HTR-8/SVneo (cell line): ENCODE data around the gene SMARCA4.

Experiments
- DNase-seq: peaks from one replicate; pipeline ENCODE4 v3.0.0; 2011; ENCODE audit warnings: low spot score, mixed read lengths; ENCODE audit not compliant: insufficient read length
- FAIRE-seq: peaks from 2 replicates; lab custom pipeline; 2011; peaks lifted over from hg19 to GRCh38; lab: Jason Lieb, UNC

The SMARCA4 gene

DNA sequence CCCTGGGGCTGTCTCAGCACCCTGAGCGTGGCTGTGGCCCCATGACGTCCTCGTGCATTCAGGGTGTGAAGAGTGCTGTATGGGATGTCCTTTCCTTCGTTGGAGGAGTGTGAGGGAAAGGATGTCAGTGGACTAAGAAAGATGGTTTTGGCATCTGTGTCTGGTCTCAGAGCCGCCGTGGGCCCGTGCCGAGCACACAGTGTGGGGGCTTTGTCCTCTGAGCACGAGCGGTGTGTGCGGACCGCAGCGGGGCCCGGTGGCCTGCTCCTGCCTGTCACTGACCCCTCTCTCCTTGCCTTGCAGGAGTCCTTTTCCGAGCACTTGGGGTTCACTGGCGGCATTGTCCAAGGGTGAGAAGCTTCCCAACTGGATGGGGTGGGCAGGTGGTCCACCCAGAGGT, 65.2 kb downstream of the SMARCA4 start:
- DNase-seq (no peak), FAIRE-seq (no peak)

GRCh38 chr19:11027381-11027780, 66.6 kb downstream of the SMARCA4 start:
- no peak for DNase-seq
- FAIRE-seq: no peak

DNA sequence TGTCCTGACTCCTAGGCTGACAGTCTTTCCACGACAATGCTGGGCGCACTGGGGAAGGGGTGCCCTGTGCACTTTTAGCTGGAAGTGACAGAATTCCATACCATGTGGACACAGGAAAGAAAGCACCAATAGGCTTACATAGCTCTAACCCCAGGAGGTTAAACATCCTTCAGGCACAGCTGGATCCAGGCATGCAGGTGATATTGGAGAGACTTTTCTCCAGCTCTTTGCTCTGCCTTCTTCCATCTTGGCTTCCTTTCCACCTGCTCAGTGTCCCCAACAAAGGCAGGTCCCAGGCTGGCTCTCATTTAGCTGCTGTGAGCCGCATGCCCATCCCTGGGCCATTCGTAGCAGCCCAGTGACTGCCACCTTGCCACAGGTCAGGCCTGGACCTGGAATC, 67.3 kb downstream of the SMARCA4 start:
- DNase-seq (no peak), FAIRE-seq (no peak)

DNA sequence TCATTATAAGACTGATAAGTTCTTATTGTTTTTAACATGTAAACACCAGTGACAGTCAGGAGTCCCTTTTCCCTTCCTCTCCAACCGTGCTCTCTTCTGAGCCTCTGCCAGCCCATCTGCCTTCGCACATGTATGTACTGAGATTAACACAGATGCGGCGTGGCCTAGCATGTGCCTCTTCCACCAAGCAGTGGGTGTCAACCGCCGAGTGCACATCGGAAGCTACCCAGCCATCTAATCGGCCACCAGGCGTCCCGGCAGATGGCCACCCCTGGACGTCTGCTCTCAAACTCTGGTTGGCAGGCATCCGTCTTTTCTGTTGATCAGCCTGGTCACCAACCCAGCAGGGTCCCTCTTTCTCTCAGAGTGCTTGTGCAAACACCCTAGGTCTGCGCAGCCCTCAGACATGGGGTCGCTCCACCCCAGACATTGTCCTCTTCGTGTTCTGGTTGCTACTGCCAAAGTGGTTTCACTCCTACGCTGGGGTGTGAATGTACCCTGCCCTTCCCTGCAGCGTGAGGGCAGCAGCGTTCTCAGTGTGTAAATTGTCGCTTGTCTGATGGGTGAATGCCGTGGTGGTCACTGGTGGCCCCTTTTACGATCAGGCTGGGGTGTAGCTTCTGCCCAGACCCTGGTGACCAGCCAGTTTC, 70.7 kb downstream of the SMARCA4 start:
- no peak for DNase-seq
- peak; percentile 93 for FAIRE-seq

- DNase-seq: no peak
- peak; percentile 48 for FAIRE-seq
Observed at GRCh38 chr19:11033251-11033650, 72.4 kb downstream of the SMARCA4 start.

DNA sequence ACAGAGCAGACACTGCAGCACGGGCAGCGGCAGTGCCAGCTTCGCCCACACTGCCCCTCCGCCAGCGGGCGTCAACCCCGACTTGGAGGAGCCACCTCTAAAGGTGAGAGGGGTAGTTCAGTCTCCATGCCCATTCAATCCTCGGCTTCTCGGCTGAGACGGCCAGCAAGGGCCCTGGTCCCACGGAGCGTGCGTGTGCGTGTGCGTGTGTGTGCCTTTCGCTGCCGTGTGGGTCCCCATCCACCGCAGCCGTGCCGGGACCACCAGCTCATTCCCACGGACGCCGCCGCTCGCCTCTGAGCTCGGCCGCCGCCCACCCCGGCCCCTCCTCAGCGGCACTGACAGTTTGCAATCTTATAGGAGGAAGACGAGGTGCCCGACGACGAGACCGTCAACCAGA, 72.9 kb downstream of the SMARCA4 start:
- no peak for DNase-seq
- no peak for FAIRE-seq

DNA sequence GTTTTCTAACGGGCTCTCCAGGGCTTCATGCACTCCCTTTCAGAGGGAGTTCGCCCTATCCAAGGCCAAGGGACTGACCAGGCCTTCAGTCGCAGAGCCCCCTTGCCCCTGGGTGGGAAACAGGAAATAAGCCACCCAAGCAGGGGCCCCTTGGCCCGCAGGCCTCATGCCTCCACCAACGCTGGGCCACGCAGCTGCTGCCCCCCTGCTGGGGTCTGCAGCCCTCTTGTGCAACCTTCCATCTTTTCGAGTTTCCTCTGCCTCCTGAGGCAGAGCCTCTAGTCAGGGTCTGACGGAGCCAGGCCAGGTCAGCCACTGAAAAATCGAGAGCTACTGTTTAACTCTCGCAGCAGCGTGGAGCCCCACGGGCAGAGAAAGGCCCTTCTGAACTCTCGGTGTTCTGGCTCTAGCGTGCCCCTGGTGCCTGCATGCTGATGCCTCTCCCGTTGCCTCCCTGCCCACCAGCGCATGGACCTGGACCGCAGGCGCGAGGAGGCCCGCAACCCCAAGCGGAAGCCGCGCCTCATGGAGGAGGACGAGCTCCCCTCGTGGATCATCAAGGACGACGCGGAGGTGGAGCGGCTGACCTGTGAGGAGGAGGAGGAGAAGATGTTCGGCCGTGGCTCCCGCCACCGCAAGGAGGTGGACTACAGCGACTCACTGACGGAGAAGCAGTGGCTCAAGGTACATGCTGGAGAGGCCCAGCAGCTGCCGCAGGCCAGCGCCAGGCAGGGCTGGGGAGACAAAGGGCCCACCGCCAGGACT, 73.8 kb downstream of the SMARCA4 start:
- no peak for DNase-seq
- no peak for FAIRE-seq

DNA sequence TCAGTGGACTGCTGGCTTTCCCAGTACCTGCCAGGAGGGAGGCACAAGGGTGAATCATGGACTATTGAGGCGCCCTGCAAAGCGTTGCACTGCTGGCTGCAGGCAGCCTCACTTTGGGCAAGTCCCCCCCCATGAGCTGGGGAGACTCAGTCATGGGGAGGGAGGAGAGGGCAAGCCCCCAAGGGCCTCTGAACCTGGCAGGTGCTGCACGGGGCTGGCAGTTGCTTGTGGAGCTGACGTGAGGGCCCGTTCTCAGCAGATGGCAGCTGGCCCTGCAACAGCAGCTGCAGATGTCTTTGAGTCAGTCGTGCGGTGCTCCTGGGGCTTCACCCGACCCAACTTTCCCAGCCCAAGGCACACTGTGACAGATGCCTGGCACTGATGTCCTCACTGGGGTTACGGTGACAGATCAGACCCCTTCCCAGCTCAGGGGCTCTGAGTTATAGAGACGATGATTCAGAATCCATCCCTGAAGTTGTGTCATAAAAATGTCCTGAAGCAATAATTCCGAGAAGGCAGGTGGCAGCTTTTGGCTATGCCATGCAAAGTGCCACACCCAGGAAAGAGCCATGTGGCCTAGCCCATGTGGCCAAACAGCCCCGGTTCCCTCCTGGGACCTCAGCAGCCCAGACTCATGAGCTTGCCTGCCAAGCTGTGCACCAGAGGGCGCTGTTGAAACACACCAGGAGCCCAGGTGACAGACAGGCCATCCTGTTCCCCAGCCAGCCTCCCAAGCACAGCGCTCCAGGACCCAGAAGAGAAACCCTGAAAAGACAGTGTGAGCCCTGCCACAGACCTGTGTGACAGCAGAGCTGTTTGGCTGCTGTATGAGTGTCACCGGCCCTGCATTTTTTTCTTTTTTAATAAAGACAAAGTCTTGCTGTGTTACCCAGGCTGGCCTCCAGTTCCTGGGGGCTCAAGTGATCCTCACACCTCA, 74.9 kb downstream of the SMARCA4 start:
- FAIRE-seq (peak; percentile 89), DNase-seq (peak; percentile 97)

GRCh38 chr19:11038511-11038910, 77.7 kb downstream of the SMARCA4 start:
- DNase-seq (no peak), FAIRE-seq (no peak)

DNA sequence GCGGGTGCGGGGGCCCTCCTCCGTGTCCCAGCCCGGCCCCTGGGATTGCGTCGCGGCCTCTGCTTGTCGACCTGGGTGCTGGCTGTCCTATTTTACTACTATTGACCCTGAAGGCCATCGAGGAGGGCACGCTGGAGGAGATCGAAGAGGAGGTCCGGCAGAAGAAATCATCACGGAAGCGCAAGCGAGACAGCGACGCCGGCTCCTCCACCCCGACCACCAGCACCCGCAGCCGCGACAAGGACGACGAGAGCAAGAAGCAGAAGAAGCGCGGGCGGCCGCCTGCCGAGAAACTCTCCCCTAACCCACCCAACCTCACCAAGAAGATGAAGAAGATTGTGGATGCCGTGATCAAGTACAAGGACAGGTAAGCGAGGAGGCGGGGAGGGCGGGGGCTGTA, 80.4 kb downstream of the SMARCA4 start:
- FAIRE-seq: no peak
- DNase-seq: no peak

DNA sequence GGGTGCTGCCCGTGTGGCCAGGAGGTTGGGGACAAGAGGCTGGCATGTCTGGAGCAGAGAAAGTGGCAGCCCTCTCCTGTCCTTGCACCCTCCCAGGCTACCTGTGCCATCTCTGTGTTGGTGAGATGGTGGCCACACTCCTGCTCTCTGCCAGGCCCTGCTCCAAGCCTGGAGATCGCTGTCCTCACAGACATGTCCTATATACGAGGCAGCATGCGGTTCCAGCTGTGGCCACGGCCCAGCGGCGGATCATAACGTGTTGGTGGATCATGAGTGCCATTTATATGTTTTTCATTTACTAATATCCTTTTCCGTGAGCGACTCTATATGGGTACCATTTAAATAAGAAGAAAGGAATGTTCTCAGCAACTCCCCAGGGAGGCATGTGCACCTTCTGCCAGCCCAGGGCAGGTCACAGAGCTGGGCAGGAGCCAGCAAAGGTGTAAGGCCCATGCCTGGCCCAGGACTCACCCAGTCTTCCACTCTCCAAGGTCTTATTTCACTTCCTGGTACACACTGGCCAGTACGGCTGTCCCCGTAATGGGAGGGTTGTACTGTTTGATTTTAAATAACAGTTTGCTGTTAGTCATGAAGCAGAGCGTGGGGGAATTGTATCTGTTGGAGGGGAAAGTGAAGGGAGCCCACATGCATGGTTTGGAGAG, 81.3 kb downstream of the SMARCA4 start:
- DNase-seq (no peak), FAIRE-seq (no peak)

DNA sequence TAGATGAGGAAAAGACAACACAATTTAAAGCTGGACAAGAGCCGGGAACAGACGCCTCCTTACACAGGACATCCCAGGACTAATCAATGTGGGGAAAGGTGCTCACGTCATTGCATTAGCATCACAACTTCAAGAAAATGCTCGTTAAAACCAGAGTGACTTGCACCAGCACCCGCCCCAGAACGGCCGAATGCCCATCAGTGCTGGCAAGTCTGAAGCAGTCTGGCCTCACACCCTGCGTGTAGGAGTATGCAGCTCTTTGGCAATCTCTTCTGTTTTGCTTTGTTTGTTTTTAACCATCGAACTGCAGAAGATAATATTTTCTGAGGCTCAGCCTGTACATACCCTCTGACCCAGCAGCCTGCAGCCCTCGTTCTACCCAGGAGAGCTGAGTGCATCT, 83.6 kb downstream of the SMARCA4 start:
- FAIRE-seq (no peak), DNase-seq (no peak)

DNA sequence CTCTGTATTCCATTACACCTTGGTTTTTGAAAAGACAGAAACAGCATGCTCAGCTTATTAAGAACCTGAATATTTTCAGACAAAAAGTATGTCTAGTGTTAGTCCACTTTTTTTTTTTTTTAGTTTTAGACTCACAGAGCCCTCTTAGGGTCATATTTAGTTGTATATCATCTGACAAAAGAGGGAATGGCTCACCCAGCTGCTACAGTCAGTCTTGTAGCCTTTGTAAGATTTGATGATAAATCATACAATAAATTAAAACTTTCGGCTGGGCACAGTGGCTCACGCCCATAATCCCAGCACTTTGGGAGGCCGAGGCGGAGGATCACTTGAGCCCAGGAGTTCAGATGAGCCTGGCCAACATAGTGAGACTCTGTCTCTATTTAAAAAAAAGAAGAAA, 84.7 kb downstream of the SMARCA4 start:
- no peak for FAIRE-seq
- DNase-seq: no peak

DNA sequence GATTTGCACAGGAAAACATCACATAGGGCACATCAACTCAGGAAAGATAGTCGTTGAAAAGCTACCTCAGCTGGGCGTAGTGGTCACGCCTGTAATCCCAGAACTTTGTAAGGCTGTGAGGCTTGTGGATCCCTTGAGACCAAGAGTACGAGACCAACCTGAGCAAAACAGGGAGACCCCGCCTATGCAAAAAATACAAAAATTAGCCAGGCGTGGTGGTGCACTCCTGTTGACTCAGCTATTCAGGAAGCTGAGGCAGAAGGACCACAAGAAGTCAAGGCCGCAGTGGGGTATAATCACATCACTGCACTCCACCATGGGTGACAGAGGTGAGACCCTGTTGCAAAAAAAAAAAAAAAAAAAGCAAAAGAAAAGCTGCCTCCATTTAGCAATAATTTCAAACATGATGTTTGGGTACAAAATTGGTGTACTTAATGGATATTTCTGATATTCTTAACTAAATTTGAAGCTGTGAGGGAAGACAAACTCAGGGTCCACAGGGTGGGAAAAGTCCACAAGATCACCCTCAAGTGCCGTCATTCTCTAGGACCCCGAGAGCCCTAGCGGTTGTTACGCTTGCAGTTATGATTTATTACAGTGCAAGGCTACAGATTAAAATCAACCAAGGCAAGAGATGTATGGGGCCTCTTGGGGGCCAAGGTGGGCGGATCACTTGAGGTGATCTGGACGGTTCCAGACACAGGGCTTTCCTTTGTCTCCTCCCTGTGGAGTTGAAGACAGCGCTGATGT, 86.0 kb downstream of the SMARCA4 start:
- DNase-seq: no peak
- FAIRE-seq: no peak

- FAIRE-seq: no peak
Observed at GRCh38 chr19:11047866-11048265, 87.0 kb downstream of the SMARCA4 start.

DNA sequence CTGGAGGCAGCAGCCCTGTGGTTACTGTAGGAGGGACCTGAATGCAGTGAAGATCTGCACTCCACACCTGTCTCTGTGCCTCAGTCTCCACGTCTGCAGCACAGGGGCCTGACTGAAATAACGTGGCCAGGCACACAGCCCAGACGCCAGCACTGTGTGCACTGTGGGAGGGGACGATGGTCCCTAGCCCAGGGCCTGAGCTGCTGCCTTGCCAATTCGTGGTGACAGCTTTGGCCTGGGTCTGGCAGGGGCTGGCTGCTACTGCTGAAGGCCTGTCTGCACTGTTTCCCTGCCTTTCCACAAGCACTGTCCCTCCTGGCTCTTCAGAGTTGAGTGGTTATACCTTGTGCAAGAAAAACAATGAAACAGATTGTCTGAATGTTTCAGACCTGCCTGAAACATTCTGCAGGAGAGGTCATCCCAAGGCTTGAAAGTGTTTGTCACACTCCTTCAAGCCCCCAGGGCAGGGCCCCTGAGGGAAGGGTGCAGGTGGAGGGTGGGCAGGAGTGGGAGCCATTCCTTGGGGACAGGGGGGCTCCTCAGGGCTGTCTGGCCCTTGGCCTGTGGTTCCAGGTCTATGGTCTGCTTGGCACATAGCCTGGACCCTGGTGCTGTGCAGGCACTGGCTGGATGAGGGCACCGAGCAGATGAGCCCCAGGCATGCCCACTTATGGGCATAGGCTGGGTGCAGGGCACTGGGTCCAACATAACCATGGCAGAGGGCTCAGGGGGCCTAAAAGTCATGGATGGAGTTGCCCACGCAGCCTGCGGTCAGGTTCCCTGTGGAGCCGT, 89.7 kb downstream of the SMARCA4 start:
- FAIRE-seq (no peak), DNase-seq (no peak)

More at GRCh38 chr19:11047866-11048265, 87.0 kb downstream of the SMARCA4 start:
- no peak for DNase-seq

- DNase-seq (no peak), FAIRE-seq (no peak)
Observed at GRCh38 chr19:11053817-11054195, 93.0 kb downstream of the SMARCA4 start.

GRCh38 chr19:11054200-11054599, 93.4 kb downstream of the SMARCA4 start:
- no peak for DNase-seq
- no peak for FAIRE-seq

GRCh38 chr19:11054628-11055027, 93.8 kb downstream of the SMARCA4 start:
- DNase-seq: no peak
- FAIRE-seq: no peak
